A549 (cell line): ENCODE data around the gene PPP5C. TPM values are rescaled to one million over a fixed set of nuclear protein-coding genes. Genes with fewer than 3 reads are reported as not detected.

Experiments
- ATAC-seq, 2 experiments: fragments of 200-7000 bp in 1 of 2; fragments of >200 bp in 1 of 2; cut with Nextera tagmentation in 1 of 2; cut with Tn5 transposase in 1 of 2; 3 replicates each; pipeline versions ENCODE4 v1.8.0 to v1.9.1; 2018 to 2020; ENCODE audit warnings: mild to moderate bottlenecking in 1 of 2, moderate library complexity in 1 of 2
- CTCF ChIA-PET: fragments of 300-600 bp; sonication (Branson Sonifier 250); formaldehyde crosslinking; extraction: SDS; loops from one replicate; lab custom pipeline; 2021; ENCODE audit warnings: antibody characterized with exemption, inconsistent platforms; lab: Yijun Ruan, JAX
- POLR2A ChIA-PET: fragments of 350-600 bp; formaldehyde crosslinking; extraction: SDS; loops from one replicate; lab custom pipeline; 2021; ENCODE audit warnings: antibody characterized with exemption, inconsistent platforms; lab: Yijun Ruan, JAX
- DNase-seq, 2 experiments: peaks; one replicate each; pipeline versions ENCODE4 v3.0.0 to v3.0.0-alpha.2; 2011 to 2016; ENCODE audit warnings: low read depth in 1 of 2, low spot score in 1 of 2
- FAIRE-seq: peaks from 2 replicates; lab custom pipeline; 2011; peaks lifted over from hg19 to GRCh38; lab: Jason Lieb, UNC
- H3K27ac ChIP-seq, 2 experiments: fragments of >200 bp; sonication (Bioruptor Twin); formaldehyde crosslinking; 3 replicates each; pipeline ENCODE4 v1.5.1; 2016 to 2017
- H3K4me1 ChIP-seq: fragments of >200 bp; sonication (Bioruptor Twin); formaldehyde crosslinking; 3 replicates; pipeline ENCODE4 v1.6.1; 2016
- H3K4me2 ChIP-seq: fragments of >200 bp; sonication (Bioruptor Twin); formaldehyde crosslinking; 3 replicates; pipeline ENCODE4 v1.6.1; 2016
- H3K4me3 ChIP-seq: fragments of >200 bp; sonication (Bioruptor Twin); formaldehyde crosslinking; 3 replicates; pipeline ENCODE4 v1.5.1; 2016
- H3K9me3 ChIP-seq: fragments of >200 bp; sonication (Bioruptor Twin); formaldehyde crosslinking; 3 replicates; pipeline ENCODE4 v1.6.1; 2016
- BHLHE40 ChIP-seq: IDR thresholded peaks from 2 replicates; pipeline ENCODE4 v1.6.1; 2012; ENCODE audit warnings: low read depth, low read length, inconsistent platforms
- CEBPB ChIP-seq, 2 experiments: fragments of >200 bp in 1 of 2; sonication (Bioruptor Twin) in 1 of 2; formaldehyde crosslinking in 1 of 2; IDR thresholded peaks; 2 replicates each; pipeline ENCODE4 v1.6.1; 2012 to 2016
- EHMT2 ChIP-seq: fragments of 200-600 bp; sonication (generic); IDR thresholded peaks from 2 replicates; pipeline ENCODE4 v1.6.1; 2016; ENCODE audit warnings: antibody characterized with exemption, low read depth, mild to moderate bottlenecking, moderate library complexity
- EP300 ChIP-seq, 2 experiments: fragments of >200 bp; sonication (Bioruptor Twin); formaldehyde crosslinking; IDR thresholded peaks; 2 replicates in 1 of 2; 3 replicates in 1 of 2; pipeline ENCODE4 v1.6.1; 2016 to 2017
- FOSB ChIP-seq: fragments of 250-450 bp; sonication (Bioruptor Pico); IDR thresholded peaks from 2 replicates; pipeline ENCODE4 v1.5.0; 2020; ENCODE audit warnings: mild to moderate bottlenecking, moderate library complexity
- FOXS1 ChIP-seq: fragments of 250-450 bp; sonication (Bioruptor Pico); IDR thresholded peaks from 2 replicates; pipeline ENCODE4 v1.5.0; 2020; ENCODE audit warnings: mild to moderate bottlenecking, moderate library complexity
- GATA3 ChIP-seq: IDR thresholded peaks from 2 replicates; pipeline ENCODE4 v1.6.1; 2012; ENCODE audit warnings: borderline replicate concordance
- HDAC2 ChIP-seq: fragments of 200-600 bp; sonication (generic); IDR thresholded peaks from 2 replicates; pipeline ENCODE4 v1.6.1; 2016
- HOXB13 ChIP-seq: fragments of 250-450 bp; sonication (Bioruptor Pico); IDR thresholded peaks from 2 replicates; pipeline ENCODE4 v1.5.0; 2020; ENCODE audit warnings: low read depth, mild to moderate bottlenecking, moderate library complexity
- HOXB5 ChIP-seq: fragments of 250-450 bp; sonication (Bioruptor Pico); IDR thresholded peaks from 2 replicates; pipeline ENCODE4 v1.5.0; 2020; ENCODE audit warnings: mild to moderate bottlenecking, moderate library complexity
- JUNB ChIP-seq: fragments of >200 bp; sonication (Bioruptor Twin); formaldehyde crosslinking; IDR thresholded peaks from 2 replicates; pipeline ENCODE4 v1.6.1; 2016
- MYC ChIP-seq: IDR thresholded peaks from 2 replicates; pipeline ENCODE4 v1.6.1; 2012; ENCODE audit warnings: mild to moderate bottlenecking, inconsistent platforms, low read length, improper control_type of control experiment, borderline replicate concordance
- NFE2L2 ChIP-seq: fragments of 150-350 bp; conservative IDR thresholded peaks from 2 replicates; pipeline ENCODE4 v1.6.1; 2014; ENCODE audit warnings: low read length
- RARB ChIP-seq: fragments of 250-450 bp; sonication (Bioruptor Pico); IDR thresholded peaks from 2 replicates; pipeline ENCODE4 v1.8.0; 2021; ENCODE audit warnings: mild to moderate bottlenecking, moderate library complexity
- RFX5 ChIP-seq: fragments of 450-650 bp; IDR thresholded peaks from 2 replicates; pipeline ENCODE4 v1.7.1; 2014; ENCODE audit warnings: antibody characterized with exemption, mild to moderate bottlenecking, moderate library complexity
- ZNF302 ChIP-seq: fragments of 250-450 bp; sonication (Bioruptor Pico); IDR thresholded peaks from 2 replicates; pipeline ENCODE4 v1.9.0; 2021; ENCODE audit warnings: inconsistent platforms, mild to moderate bottlenecking, moderate library complexity
- ZSCAN20 ChIP-seq: fragments of 250-450 bp; sonication (Bioruptor Pico); IDR thresholded peaks from 2 replicates; pipeline ENCODE4 v1.8.0; 2022; ENCODE audit warnings: mild to moderate bottlenecking, moderate library complexity
- WGBS: methylation state at CpG from one replicate; pipeline ENCODE4 v1.1.6; 2017; ENCODE audit errors: missing lambda C conversion rate; 5-methylcytosine and 5-hydroxymethylcytosine counted together
- polyA plus RNA-seq, 4 experiments: library from polyadenylated mRNA; depleted of rRNA in 3 of 4; stranded (reverse); fragments of >200 nt; fragmentation: RNase III in 1 of 4; extraction: RNeasy Plus Mini Kit Qiagen cat#74134 plus additional on column Dnase treatment in 1 of 4; gene quantifications; 2 replicates in 3 of 4; 3 replicates in 1 of 4; pipeline ENCODE4 v1.2.3, GENCODE V29; 2011 to 2017
- TF ChIP-seq, protein P1 (sequence below): IDR thresholded peaks from 2 replicates; pipeline ENCODE4 v1.6.1; 2012
- TF ChIP-seq, protein P2 (sequence below): fragments of 150-350 bp; IDR thresholded peaks from 2 replicates; pipeline ENCODE4 v1.6.1; 2014; ENCODE audit warnings: low read depth, mild to moderate bottlenecking, low read length

The PPP5C gene
- polyA plus RNA-seq, 2 of the 4 experiments (the other 2 are of a cell fraction): 94.2 to 107 TPM

- TF ChIP-seq FOSB (CRISPR knock-in tag): no peak
- no peak for TF ChIP-seq HOXB13 (CRISPR knock-in tag)
- no peak for TF ChIP-seq RARB (CRISPR knock-in tag)
- no peak for TF ChIP-seq HOXB5 (CRISPR knock-in tag)
- TF ChIP-seq ZSCAN20 (CRISPR knock-in tag): no peak
- TF ChIP-seq EHMT2: no peak
- TF ChIP-seq MYC: no peak
- TF ChIP-seq, protein P1, sequence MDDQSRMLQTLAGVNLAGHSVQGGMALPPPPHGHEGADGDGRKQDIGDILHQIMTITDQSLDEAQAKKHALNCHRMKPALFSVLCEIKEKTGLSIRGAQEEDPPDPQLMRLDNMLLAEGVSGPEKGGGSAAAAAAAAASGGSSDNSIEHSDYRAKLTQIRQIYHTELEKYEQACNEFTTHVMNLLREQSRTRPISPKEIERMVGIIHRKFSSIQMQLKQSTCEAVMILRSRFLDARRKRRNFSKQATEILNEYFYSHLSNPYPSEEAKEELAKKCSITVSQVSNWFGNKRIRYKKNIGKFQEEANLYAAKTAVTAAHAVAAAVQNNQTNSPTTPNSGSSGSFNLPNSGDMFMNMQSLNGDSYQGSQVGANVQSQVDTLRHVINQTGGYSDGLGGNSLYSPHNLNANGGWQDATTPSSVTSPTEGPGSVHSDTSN: no peak
- no peak for TF ChIP-seq FOXS1 (CRISPR knock-in tag)
- no peak for TF ChIP-seq CEBPB (IDR thresholded peaks at IDR 0.05)
- 92% methylated on average over 9 of the region's 9 CpGs for WGBS
- FAIRE-seq (no peak), ATAC-seq (no peak), DNase-seq (no peak)
- Histone ChIP-seq H3K4me3 (no peak overlapping the region), H3K4me2 (no peak overlapping the region), H3K27ac (peak overlapping the region in 1 of 2 experiments; percentile 45; a peak in 2 of 6 replicates), H3K4me1 (peaks cover 35% of the 10 kb centered on the region), H3K9me3 (no peaks in the 10 kb centered on the region)
- CTCF ChIA-PET: interaction anchor here (0.8 to 5.8 kb wide), 16 partner anchors 8 to 328 kb away, joined by 3 to 58 read pairs (median 5); partner anchors contain the start of gene PPP5C
- POLR2A ChIA-PET: interaction anchor here (1.4 kb wide), 1 partner anchor 9 kb away, joined by 3 read pairs; the partner anchor contains the start of gene PPP5C
Observed at GRCh38 chr19:46356149-46357055, 9.5 kb downstream of the PPP5C start.

GRCh38 chr19:46357846-46358583 lies 11.1 kb downstream of the PPP5C start:
- CTCF ChIA-PET: interaction anchor here (0.6 to 5.8 kb wide), 9 partner anchors 11 to 185 kb away, joined by 3 to 58 read pairs (median 10); partner anchors contain the start of gene PPP5C
- peaks cover 30% of the 10 kb centered on the region for H3K4me1 ChIP-seq
- no peak overlapping the region for H3K4me2 ChIP-seq
- no peak overlapping the region for H3K4me3 ChIP-seq
- no peak for ATAC-seq
- TF ChIP-seq JUNB: no peak
- TF ChIP-seq, all 56 proteins: peak for 0
- POLR2A ChIA-PET: no interaction called here
- WGBS: 78% methylated on average over 7 of the region's 7 CpGs
- DNase-seq (no peak), FAIRE-seq (no peak)
- Histone ChIP-seq H3K9me3 (no peaks in the 10 kb centered on the region), H3K27ac (no peak overlapping the region)

GRCh38 chr19:46361915-46362314 lies 15.0 kb downstream of the PPP5C start:
- no peak overlapping the region for H3K4me3 ChIP-seq
- peaks cover 10% of the 10 kb centered on the region for H3K4me1 ChIP-seq
- 77% methylated on average over 2 of the region's 2 CpGs for WGBS
- DNase-seq (no peak), FAIRE-seq (peak; percentile 56), ATAC-seq (no peak)
- no peak overlapping the region for H3K4me2 ChIP-seq
- TF ChIP-seq ZNF302 (CRISPR knock-in tag) (no peak), HDAC2 (no peak), EP300 (IDR thresholded peaks at IDR 0.05) (no peak), BHLHE40 (no peak), NFE2L2 (no peak), GATA3 (no peak), RFX5 (no peak), EHMT2 (no peak)
- TF ChIP-seq, protein P2, sequence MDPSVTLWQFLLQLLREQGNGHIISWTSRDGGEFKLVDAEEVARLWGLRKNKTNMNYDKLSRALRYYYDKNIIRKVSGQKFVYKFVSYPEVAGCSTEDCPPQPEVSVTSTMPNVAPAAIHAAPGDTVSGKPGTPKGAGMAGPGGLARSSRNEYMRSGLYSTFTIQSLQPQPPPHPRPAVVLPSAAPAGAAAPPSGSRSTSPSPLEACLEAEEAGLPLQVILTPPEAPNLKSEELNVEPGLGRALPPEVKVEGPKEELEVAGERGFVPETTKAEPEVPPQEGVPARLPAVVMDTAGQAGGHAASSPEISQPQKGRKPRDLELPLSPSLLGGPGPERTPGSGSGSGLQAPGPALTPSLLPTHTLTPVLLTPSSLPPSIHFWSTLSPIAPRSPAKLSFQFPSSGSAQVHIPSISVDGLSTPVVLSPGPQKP: no peak
- H3K9me3 ChIP-seq: no peaks in the 10 kb centered on the region
- POLR2A ChIA-PET: interaction anchor here (0.7 kb wide), 1 partner anchor 25 kb away, joined by 9 read pairs; no protein-coding TSS in a partner anchor
- no peak overlapping the region for H3K27ac ChIP-seq
- CTCF ChIA-PET: interaction anchor here (0.6 to 1.2 kb wide), 4 partner anchors 10 to 282 kb away, joined by 3 to 4 read pairs (median 3); no protein-coding TSS in a partner anchor
